Measurements from ENCODE around the gene GPR78.

Gene GPR78

DNA sequence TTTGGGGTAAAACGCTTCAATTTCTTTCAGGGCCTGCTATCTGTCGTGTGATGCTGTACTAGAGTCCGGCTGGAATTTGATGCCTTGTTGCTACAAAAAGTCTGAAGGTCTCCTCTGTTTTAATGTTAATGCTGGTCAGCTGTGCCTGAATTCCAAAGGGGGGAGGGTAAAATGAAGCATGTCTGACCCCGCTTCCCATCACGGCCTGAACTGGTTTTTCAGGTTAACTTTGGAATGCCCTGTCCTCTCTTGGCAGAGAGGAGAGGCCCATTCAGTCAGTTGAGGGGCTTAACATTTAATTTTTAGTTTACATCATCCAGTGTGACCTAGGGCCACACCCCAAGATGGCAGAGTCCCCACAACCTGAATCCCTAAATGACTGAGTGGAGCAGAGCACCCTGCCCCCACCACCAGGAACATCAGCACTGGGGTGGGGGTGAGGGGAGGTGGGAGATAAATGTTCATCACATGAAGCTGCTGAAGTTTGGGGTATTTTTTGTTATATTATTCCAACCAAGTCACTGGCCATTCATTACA lies 47.9 kb upstream of the GPR78 start (continued):
- TF ChIP-seq ZNF221 (tag by site-specific recombination; IDR thresholded peaks at IDR 0.05; ENCODE audit: borderline replicate concordance) (no peak), GLI2 (tag by site-specific recombination; IDR thresholded peaks at IDR 0.05; ENCODE audit: borderline replicate concordance, low read depth) (no peak), ZNF239 (tag by site-specific recombination; IDR thresholded peaks at IDR 0.05) (no peak), YY1 (tag by site-specific recombination; IDR thresholded peaks at IDR 0.05) (no peak)

DNA sequence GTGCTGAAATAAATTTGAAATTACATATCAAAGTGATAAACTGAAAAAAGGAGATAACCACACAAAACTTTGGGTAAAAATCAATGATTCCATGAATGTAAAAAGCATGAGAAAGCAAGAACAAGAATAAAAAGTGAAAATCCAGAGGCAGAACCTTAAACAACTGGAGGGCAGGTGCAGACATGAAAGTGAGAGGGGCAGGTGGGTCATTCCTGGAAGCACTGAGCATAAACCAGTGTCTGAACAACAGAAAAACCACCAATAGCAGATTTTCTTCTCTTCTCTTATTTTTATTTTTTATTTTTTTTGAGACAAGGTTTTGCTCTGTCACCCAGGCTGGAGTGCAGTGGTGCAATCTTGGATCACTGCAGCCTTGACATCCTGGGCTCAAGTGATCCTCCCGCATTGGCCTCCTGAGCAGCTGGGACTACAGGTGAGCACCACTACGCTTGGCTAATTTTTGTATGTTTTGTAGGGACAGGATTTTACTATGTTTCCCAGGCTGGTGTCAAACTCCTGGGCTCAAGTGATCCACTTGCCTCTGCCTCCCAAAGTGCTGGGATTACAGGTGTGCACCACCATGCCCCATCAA lies 46.8 kb upstream of the GPR78 start:
- ChIA-PET CTCF (interaction anchor here (0.6 kb wide), 1 partner anchor 202 kb away, joined by 3 read pairs; no protein-coding TSS in a partner anchor), POLR2A (no interaction called here)
- no peak for TF ChIP-seq ZNF311 (tag by site-specific recombination; IDR thresholded peaks at IDR 0.05; ENCODE audit: borderline replicate concordance)
- no peak for TF ChIP-seq ZNF521 (tag by site-specific recombination; IDR thresholded peaks at IDR 0.05)
- no peak for TF ChIP-seq FEZF1 (tag by site-specific recombination; IDR thresholded peaks at IDR 0.05)
- TF ChIP-seq ZEB2 (tag by site-specific recombination; IDR thresholded peaks at IDR 0.05) = no peak
- no peak for TF ChIP-seq MEIS1 (CRISPR knock-in tag; IDR thresholded peaks at IDR 0.05; ENCODE audit: borderline replicate concordance)
- TF ChIP-seq ZNF571 (tag by site-specific recombination; IDR thresholded peaks at IDR 0.05) = no peak
- TF ChIP-seq, protein P1, sequence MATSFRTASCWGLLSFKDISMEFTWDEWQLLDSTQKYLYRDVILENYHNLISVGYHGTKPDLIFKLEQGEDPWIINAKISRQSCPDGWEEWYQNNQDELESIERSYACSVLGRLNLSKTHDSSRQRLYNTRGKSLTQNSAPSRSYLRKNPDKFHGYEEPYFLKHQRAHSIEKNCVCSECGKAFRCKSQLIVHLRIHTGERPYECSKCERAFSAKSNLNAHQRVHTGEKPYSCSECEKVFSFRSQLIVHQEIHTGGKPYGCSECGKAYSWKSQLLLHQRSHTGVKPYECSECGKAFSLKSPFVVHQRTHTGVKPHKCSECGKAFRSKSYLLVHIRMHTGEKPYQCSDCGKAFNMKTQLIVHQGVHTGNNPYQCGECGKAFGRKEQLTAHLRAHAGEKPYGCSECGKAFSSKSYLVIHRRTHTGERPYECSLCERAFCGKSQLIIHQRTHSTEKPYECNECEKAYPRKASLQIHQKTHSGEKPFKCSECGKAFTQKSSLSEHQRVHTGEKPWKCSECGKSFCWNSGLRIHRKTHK (tag by site-specific recombination; IDR thresholded peaks at IDR 0.05) = no peak
- no peak for TF ChIP-seq ZNF558 (tag by site-specific recombination; IDR thresholded peaks at IDR 0.05)
- TF ChIP-seq ZNF24 (tag by site-specific recombination; IDR thresholded peaks at IDR 0.05) = no peak
- no peak for TF ChIP-seq ZNF174 (tag by site-specific recombination; IDR thresholded peaks at IDR 0.05)
- TF ChIP-seq, protein P2, sequence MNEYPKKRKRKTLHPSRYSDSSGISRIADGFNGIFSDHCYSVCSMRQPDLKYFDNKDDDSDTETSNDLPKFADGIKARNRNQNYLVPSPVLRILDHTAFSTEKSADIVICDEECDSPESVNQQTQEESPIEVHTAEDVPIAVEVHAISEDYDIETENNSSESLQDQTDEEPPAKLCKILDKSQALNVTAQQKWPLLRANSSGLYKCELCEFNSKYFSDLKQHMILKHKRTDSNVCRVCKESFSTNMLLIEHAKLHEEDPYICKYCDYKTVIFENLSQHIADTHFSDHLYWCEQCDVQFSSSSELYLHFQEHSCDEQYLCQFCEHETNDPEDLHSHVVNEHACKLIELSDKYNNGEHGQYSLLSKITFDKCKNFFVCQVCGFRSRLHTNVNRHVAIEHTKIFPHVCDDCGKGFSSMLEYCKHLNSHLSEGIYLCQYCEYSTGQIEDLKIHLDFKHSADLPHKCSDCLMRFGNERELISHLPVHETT (tag by site-specific recombination; IDR thresholded peaks at IDR 0.05) = no peak
- no peak for TF ChIP-seq ZNF157 (tag by site-specific recombination; IDR thresholded peaks at IDR 0.05)
- TF ChIP-seq GLIS1 (tag by site-specific recombination; IDR thresholded peaks at IDR 0.05) = no peak
- no peak for TF ChIP-seq ZNF707 (tag by site-specific recombination; IDR thresholded peaks at IDR 0.05)
- no peak for TF ChIP-seq ZNF169 (tag by site-specific recombination; IDR thresholded peaks at IDR 0.05)
- no peak for TF ChIP-seq ZNF747 (tag by site-specific recombination; IDR thresholded peaks at IDR 0.05)
- TF ChIP-seq ZNF350 (tag by site-specific recombination; IDR thresholded peaks at IDR 0.05) = no peak
- TF ChIP-seq, protein P3, sequence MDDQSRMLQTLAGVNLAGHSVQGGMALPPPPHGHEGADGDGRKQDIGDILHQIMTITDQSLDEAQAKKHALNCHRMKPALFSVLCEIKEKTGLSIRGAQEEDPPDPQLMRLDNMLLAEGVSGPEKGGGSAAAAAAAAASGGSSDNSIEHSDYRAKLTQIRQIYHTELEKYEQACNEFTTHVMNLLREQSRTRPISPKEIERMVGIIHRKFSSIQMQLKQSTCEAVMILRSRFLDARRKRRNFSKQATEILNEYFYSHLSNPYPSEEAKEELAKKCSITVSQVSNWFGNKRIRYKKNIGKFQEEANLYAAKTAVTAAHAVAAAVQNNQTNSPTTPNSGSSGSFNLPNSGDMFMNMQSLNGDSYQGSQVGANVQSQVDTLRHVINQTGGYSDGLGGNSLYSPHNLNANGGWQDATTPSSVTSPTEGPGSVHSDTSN (CRISPR knock-in tag; IDR thresholded peaks at IDR 0.05) = no peak
- Histone ChIP-seq H3K4me1 (ENCODE audit: control insufficient read depth, insufficient read depth, low read length) (no peaks in the 10 kb centered on the region), H3K36me3 (ENCODE audit: control insufficient read depth in 2 of 2, insufficient read depth in 1 of 2, low read length in 2 of 2) (no peaks in the 10 kb centered on the region), H3K27ac (ENCODE audit: extremely low read depth, low read depth, low read length) (no peak overlapping the region), H3K4me3 (ENCODE audit: low read depth, low read length) (no peak overlapping the region), H3K9me3 (ENCODE audit: control insufficient read depth, insufficient read depth, low read depth, low read length) (no peaks in the 10 kb centered on the region)

All from HEK293 (cell line).